HG03097 (cell line): ENCODE results near the gene STKLD1.
A peak's percentile ranks its signal among the peaks of the same experiment; 100 is the strongest.

Source experiments
- ATAC-seq: cut with Tn5 transposase; IDR thresholded peaks from one replicate; pipeline ENCODE4 v1.9.1; 2021; ENCODE audit not compliant: unreplicated experiment, low FRiP score

STKLD1 gene

GRCh38 chr9:133344979-133345378 is 31.2 kb upstream of the STKLD1 start:
- ATAC-seq: no peak

GRCh38 chr9:133345596-133345995 is 30.6 kb upstream of the STKLD1 start:
- no peak for ATAC-seq

- no peak for ATAC-seq
These were observed 30.0 kb upstream of the STKLD1 start for GRCh38 chr9:133346021-133346785.

DNA sequence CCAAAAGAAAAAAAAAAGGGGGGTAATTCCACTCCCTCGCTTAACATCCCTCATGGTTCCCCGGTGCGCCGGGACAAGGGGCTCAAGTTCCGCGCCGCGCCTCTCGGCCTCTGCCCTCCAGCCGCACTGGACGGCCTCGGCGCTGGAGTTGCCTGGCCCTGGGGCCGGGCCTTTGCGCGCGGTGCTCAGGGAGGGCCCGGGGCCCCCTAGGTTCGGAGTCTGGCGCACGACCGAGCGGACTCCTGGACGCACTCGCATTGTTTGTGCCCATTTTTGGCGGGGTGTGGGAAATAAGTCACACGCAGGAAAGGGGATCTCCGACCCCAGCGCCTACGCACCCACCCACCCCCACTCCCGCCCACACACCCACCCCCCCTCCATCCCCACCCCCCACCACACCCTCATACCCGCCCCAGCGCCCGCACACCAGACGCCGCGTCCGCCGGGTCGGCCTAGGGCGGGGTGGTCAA is 28.6 kb upstream of the STKLD1 start:
- peak; percentile 23 for ATAC-seq

DNA sequence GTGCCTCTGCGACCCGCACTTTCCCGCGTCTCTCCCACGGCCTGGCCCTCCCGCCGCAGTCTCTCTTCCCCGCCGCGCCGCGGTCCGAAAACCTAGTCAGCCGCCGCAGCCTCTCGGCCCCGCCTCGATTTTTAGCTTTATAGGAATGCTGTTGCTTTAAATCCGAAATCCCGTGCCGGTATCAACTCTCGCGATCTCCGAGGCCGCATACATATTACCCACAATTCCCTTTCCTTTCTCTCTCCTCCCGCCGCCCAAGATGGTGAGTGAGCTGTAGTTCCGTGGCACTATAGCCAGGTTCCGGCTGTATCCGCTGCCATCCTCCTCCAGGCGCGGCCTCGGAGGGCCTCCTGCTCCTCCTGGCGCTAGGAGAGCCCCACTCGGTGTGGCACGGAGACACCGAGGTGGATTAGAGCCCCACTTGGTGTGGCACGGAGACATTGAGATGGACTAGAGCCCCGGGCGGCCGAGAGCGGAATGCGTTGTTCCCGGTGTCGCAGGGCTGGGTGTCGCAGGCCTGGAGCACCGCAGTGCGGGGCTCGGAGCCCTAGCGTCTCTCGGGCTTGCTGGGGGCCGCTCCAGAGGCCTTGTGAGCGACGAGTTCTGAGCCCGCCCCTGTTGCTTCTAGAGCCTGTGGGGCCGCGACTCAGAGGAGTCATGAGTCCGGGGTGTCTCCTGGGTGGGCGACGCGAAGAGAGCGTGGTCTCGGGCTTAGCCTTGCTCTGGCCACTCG is 28.0 kb upstream of the STKLD1 start, which contains the start of the genes MED22 and RPL7A:
Gene MED22 (minus strand): TSS at position 147 of the 733 bp plus-strand sequence. CDS start 1,469 bp downstream, outside the sequence.
Gene RPL7A (plus strand): TSS at position 234 of the 733 bp plus-strand sequence. CDS start 26 bp downstream, at position 260.
- ATAC-seq: peak; percentile 70

- no peak for ATAC-seq
These were observed 27.2 kb upstream of the STKLD1 start for GRCh38 chr9:133348718-133349573.

GRCh38 chr9:133349965-133350616 is 26.1 kb upstream of the STKLD1 start:
- ATAC-seq: no peak

DNA sequence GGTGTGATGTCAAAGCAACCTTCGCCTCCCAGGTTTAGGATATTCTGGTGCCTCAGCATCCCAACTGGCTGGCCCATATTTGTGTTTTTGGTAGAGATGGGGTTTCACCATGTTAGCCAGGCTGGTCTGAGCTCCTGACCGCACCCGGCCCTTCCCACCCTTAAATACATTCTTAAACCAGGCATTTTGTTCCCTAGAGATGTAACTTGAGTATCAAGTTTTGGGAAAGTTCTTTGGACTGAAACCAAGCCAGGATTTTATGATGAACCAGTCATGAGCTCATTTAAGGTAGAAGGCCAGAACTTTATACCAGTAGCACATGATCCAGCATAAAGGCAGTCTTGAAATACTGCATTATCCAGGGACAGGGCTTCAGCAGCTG is 24.6 kb upstream of the STKLD1 start:
- ATAC-seq: no peak

DNA sequence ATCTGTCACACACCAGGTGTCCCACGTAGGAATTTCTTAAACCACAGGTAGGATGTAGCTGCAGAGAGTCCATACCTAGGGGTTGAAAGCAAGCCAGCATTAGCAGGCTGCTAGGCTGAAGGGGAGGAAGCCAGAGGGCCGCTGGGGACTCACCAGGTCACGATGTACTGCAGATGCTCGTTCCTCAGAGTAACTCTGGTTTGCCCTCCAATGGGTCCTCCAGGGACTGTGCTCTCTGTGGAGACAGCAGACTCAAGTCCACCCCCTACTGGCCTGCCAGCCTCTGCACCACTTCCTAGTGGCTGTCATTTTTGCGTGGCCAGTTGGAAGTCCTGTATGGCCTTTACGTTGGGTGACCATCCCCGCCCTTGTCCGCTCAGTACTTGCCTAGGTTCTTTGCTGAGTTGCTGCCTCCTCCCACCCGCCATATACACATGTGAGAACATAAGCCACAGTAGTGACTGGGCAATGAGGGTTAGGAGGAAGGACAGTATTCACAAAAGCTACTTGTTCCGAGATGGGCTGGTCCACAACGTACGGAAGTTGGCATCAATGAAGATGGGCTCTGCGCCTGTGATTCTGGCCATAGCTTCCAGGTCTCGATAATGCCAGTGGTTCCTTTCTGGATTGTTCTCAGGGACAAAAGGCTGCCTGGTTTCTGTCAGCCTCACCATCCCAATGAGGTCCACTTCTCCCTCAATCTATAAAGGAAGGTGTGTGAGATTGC is 24.1 kb upstream of the STKLD1 start:
- no peak for ATAC-seq

- ATAC-seq: no peak
These were observed 23.4 kb upstream of the STKLD1 start for GRCh38 chr9:133352635-133353340.

GRCh38 chr9:133353548-133353947 is 22.6 kb upstream of the STKLD1 start:
- no peak for ATAC-seq

- ATAC-seq: no peak
These were observed 21.4 kb upstream of the STKLD1 start for GRCh38 chr9:133354766-133355165.

GRCh38 chr9:133355881-133356357 is 20.2 kb upstream of the STKLD1 start:
- no peak for ATAC-seq

- ATAC-seq: no peak
These were observed 19.6 kb upstream of the STKLD1 start, which contains the start of the genes SURF1 and SURF2 for GRCh38 chr9:133356391-133357091. TSS of gene SURF1 (minus strand) at chr9:133356487. CDS start at chr9:133356453, 34 bp downstream. TSS of gene SURF2 (plus strand) at chr9:133356550. CDS start at chr9:133356593, 43 bp downstream.

DNA sequence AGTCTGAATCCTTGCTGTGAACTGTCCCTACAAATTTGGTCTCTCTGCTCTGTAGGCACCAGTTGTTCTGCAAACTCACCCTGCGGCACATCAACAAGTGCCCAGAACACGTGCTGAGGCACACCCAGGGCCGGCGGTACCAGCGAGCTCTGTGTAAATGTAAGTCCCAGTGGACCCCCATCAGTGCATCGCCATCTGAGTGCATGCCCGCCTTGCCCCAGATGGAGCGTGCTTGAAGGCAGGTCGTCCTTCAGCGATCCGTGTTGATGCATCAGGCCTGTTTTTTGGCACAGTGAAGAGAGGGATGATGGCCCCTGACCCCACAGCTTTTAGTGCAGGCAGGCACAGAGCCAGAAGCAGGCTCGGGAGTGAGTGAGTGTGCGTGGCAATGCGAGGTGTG is 18.5 kb upstream of the STKLD1 start:
- no peak for ATAC-seq

GRCh38 chr9:133359399-133360175 is 16.6 kb upstream of the STKLD1 start:
- no peak for ATAC-seq
